Osteocyte (in vitro differentiated cells): ENCODE data around the gene ERFL. TPM values are rescaled to one million over a fixed set of nuclear protein-coding genes. Genes with fewer than 3 reads are reported as not detected.
"Not testable (repeated sequence)": the region's sequence is repeated elsewhere in the genome, so short reads cannot be mapped to it uniquely, and the experiment has no call there.

Source experiments
- DNase-seq: peaks from one replicate; pipeline ENCODE4 v3.0.0; 2021; ENCODE audit warnings: mixed read lengths; ENCODE audit not compliant: unreplicated experiment; ENCODE audit errors: extremely low spot score
- H3K27ac Mint-ChIP-seq: one replicate; pipeline ENCODE4 v1.8.0; 2021; ENCODE audit warnings: mild to moderate bottlenecking, mixed read lengths; ENCODE audit not compliant: unreplicated experiment
- H3K27me3 Mint-ChIP-seq: one replicate; pipeline ENCODE4 v1.8.0; 2021; ENCODE audit warnings: mixed read lengths; ENCODE audit not compliant: unreplicated experiment
- H3K36me3 Mint-ChIP-seq: one replicate; pipeline ENCODE4 v1.8.0; 2021; ENCODE audit warnings: mixed read lengths; ENCODE audit not compliant: unreplicated experiment
- H3K4me1 Mint-ChIP-seq: one replicate; pipeline ENCODE4 v1.8.0; 2021; ENCODE audit warnings: mixed read lengths; ENCODE audit not compliant: unreplicated experiment
- H3K4me3 Mint-ChIP-seq: one replicate; pipeline ENCODE4 v1.8.0; 2021; ENCODE audit warnings: mild to moderate bottlenecking, moderate library complexity, mixed read lengths; ENCODE audit not compliant: unreplicated experiment
- H3K9me3 Mint-ChIP-seq: one replicate; pipeline ENCODE4 v1.8.0; 2021; ENCODE audit warnings: mixed read lengths; ENCODE audit not compliant: unreplicated experiment
- total RNA-seq: library from RNA; stranded (reverse); gene quantifications from 2 replicates; pipeline ENCODE4 v1.2.1, GENCODE V29; 2021
- TF ChIP-seq, protein P1 (sequence below): fragments of 200-600 bp; sonication (generic); IDR thresholded peaks from 2 replicates; pipeline ENCODE4 v1.5.0; 2021; ENCODE audit warnings: antibody characterized with exemption, mild to moderate bottlenecking, moderate library complexity

Gene ERFL
- total RNA-seq, 1 donor from 2014 or later: 0.38 TPM

DNA sequence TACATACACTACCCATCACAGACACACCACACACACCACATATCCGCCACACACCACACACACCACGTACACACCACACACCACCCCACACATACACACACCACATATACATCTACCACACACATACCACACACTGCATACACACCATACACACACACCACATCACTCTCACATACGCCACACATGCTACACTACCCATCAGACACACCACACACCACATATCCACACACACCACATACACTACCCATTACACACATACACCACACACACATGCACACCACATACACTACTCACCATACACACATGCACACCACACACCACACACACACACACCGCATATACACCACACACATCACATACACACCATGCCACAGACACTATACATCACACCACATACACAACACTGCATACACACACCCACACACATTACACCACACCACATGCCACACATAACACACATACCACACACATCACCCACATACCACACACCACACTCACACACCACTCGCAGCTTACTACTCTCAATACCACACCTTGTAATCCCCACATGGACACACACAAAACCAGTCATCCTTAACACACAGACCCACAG, 9.5 kb downstream of the ERFL start:
- no peak for DNase-seq
- Mint-ChIP-seq H3K4me3 (no peak overlapping the region), H3K27me3 (peaks cover 21% of the 10 kb centered on the region), H3K36me3 (no peaks in the 10 kb centered on the region), H3K27ac (no peak overlapping the region), H3K4me1 (no peaks in the 10 kb centered on the region), H3K9me3 (no peaks in the 10 kb centered on the region)
- TF ChIP-seq, protein P1, sequence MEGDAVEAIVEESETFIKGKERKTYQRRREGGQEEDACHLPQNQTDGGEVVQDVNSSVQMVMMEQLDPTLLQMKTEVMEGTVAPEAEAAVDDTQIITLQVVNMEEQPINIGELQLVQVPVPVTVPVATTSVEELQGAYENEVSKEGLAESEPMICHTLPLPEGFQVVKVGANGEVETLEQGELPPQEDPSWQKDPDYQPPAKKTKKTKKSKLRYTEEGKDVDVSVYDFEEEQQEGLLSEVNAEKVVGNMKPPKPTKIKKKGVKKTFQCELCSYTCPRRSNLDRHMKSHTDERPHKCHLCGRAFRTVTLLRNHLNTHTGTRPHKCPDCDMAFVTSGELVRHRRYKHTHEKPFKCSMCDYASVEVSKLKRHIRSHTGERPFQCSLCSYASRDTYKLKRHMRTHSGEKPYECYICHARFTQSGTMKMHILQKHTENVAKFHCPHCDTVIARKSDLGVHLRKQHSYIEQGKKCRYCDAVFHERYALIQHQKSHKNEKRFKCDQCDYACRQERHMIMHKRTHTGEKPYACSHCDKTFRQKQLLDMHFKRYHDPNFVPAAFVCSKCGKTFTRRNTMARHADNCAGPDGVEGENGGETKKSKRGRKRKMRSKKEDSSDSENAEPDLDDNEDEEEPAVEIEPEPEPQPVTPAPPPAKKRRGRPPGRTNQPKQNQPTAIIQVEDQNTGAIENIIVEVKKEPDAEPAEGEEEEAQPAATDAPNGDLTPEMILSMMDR: no peak

DNA sequence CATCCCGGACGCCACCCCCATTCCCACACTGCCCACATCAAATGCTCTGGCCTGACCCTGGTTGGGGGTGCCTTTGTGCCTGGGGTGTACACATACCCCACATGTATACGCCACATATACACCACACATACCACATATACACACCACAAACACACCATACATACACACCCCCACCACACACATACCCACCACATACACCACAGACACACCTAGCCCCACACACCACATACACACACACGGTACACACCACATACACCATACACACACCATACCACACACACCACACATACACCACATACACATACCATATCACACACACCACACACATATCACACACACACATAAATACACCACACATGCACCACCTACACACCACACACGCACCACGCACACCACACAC, 10.2 kb downstream of the ERFL start:
- Mint-ChIP-seq H3K27me3 (peaks cover 22% of the 10 kb centered on the region), H3K27ac (no peak overlapping the region), H3K9me3 (no peaks in the 10 kb centered on the region), H3K4me3 (no peak overlapping the region), H3K36me3 (no peaks in the 10 kb centered on the region), H3K4me1 (no peaks in the 10 kb centered on the region)
- TF ChIP-seq, protein P1: no peak
- DNase-seq: no peak

DNA sequence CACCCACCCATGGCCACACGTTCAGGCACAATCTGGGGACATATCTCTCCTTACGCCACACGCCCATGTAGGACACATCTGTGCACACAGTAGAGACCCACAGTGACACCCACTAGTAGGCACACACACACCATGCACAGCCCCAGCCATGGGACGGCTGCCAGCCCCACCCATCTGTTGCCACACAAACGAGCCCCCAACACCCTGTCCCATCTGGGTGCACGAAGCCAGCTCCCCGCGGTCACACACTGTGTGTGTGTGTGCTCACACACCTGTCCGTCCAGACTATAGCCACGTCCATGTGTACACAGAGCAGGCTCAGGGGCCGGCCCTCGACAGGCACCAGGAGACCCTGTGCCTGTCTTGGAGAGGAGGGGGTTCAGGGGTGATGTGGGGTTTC, 10.6 kb downstream of the ERFL start:
- Mint-ChIP-seq H3K4me3 (no peak overlapping the region), H3K9me3 (no peaks in the 10 kb centered on the region), H3K4me1 (no peaks in the 10 kb centered on the region), H3K27ac (no peak overlapping the region), H3K36me3 (no peaks in the 10 kb centered on the region), H3K27me3 (peaks cover 20% of the 10 kb centered on the region)
- TF ChIP-seq, protein P1: no peak
- no peak for DNase-seq

DNA sequence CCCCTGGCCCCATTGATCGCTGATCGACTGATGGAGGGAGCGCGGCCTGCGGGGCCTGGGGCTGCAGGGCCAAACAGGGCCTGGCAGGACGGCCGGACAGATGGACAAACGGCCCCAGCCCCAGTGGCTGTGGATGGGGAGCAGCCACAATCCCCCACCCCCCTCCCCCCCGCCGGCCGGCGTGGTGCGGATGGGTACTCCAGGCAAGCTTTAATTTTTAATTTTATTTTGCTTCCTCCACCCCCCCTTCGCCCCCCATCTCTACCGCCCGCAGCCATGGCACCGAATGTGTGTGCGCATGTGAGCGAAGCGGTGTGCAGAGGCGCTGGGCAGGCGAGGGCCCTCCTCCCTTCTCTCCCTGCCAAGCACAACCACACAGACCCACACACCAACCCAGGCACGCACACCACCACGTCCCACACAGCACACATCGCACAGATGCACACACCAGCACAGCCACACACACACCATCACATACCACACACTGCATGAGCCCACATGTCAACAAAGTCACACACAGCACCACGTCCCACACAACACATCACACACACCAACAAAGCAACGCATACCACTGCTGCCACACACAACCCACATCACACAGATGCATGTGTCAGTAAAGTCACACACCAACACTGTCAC, 12.4 kb downstream of the ERFL start:
- H3K27me3 Mint-ChIP-seq: peaks cover 27% of the 10 kb centered on the region
- TF ChIP-seq, protein P1: no peak
- DNase-seq: no peak

DNA sequence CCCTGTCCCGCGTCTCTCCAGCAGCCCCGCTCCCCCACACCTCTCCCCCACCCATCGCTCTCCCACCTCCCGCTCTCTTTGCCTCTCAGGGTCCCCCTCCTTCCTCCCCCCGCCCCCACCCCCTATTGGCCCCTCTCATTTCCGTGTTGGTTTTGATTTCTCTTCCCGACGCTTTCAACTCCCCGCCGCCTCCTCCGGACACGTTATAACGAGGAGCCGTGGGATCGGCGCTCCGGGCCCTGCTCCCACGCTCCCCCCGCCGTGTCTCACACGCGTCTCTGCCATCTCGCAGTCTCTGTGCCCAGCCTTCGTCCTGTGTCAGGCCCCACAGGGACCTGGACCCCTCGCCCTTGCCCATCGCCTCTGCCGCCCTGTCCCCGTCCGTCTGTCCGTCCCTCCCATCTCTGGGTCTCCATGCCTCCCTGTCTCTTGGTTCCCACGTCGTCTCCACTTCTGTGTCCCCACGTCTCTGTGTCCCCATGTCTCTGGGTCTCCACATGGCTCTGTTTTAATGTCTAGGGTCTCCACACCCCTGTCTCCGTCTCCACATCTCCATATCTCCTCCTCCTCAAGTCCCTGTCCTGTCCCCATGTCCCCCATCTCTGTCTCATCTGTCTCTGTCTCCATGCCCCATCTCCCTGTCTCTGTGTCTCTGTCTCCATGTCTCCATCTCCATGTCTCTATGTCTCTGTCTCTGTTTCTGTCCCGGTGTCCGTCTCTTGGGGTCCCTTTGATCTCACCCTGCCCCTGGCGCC, 13.1 kb downstream of the ERFL start:
- no peak for DNase-seq
- Mint-ChIP-seq H3K27ac (no peak overlapping the region), H3K4me1 (no peaks in the 10 kb centered on the region), H3K4me3 (no peak overlapping the region), H3K27me3 (peaks cover 34% of the 10 kb centered on the region), H3K9me3 (no peaks in the 10 kb centered on the region), H3K36me3 (no peaks in the 10 kb centered on the region)
- TF ChIP-seq, protein P1: no peak

More for the DNA sequence above, 12.4 kb downstream of the ERFL start:
- Mint-ChIP-seq H3K9me3 (no peaks in the 10 kb centered on the region), H3K27ac (no peak overlapping the region), H3K36me3 (no peaks in the 10 kb centered on the region), H3K4me1 (no peaks in the 10 kb centered on the region), H3K4me3 (no peak overlapping the region)

DNA sequence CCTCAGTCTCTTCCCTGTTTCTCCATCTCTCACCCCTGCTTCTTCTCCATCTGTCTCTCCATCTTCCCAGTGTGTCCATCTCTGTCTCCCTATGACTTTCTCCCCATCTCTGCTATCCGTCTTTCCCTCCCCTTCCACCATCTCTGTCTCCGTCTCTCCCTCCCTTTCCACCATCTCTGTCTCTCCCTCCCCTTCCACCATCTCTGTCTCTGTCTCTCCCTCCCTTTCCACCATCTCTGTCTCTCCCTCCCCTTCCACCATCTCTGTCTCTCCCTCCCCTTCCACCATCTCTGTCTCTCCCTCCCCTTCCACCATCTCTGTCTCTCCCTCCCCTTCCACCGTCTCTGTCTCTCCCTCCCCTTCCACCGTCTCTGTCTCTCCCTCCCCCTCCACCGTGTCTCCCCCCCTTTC, 13.8 kb downstream of the ERFL start:
- H3K36me3 Mint-ChIP-seq, H3K9me3 Mint-ChIP-seq, H3K4me3 Mint-ChIP-seq, DNase-seq, H3K4me1 Mint-ChIP-seq, H3K27ac Mint-ChIP-seq: not testable (repeated sequence)
- H3K27me3 Mint-ChIP-seq: peaks cover 35% of the 10 kb centered on the region
